ENCODE measurements around the gene S100A8. TPM values are rescaled to one million over a fixed set of nuclear protein-coding genes. Genes with fewer than 3 reads are reported as not detected.
"Not testable (repeated sequence)": the region's sequence is repeated elsewhere in the genome, so short reads cannot be mapped to it uniquely, and the experiment has no call there.

Gene S100A8
- total RNA-seq, 2 donors from 2014 or later: 1.8 TPM; not detected in 1

- H3K27ac ChIP-seq: no peak overlapping the region
- H3K9me3 ChIP-seq: no peaks in the 10 kb centered on the region
- no peaks in the 10 kb centered on the region for H3K4me1 ChIP-seq
- DNase-seq (no peak), ATAC-seq (no peak)
- WGBS, 2 donors: 23 to 26% methylated on average over 5 to 6 of the region's 6 CpGs
- intact Hi-C loops (cut with DNase I): no loop called here
- H3K36me3 ChIP-seq (replicated peaks in 1 of 2; ENCODE audit: insufficient read depth in 1 of 2, low read depth in 2 of 2): no peaks in the 10 kb centered on the region
- no peak overlapping the region for H3K4me3 ChIP-seq
- TF ChIP-seq POLR2A (IDR thresholded peaks at IDR 0.05): no peak
- TF ChIP-seq, protein P1, sequence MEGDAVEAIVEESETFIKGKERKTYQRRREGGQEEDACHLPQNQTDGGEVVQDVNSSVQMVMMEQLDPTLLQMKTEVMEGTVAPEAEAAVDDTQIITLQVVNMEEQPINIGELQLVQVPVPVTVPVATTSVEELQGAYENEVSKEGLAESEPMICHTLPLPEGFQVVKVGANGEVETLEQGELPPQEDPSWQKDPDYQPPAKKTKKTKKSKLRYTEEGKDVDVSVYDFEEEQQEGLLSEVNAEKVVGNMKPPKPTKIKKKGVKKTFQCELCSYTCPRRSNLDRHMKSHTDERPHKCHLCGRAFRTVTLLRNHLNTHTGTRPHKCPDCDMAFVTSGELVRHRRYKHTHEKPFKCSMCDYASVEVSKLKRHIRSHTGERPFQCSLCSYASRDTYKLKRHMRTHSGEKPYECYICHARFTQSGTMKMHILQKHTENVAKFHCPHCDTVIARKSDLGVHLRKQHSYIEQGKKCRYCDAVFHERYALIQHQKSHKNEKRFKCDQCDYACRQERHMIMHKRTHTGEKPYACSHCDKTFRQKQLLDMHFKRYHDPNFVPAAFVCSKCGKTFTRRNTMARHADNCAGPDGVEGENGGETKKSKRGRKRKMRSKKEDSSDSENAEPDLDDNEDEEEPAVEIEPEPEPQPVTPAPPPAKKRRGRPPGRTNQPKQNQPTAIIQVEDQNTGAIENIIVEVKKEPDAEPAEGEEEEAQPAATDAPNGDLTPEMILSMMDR (IDR thresholded peaks at IDR 0.05): no peak
- peaks cover 0 to 1% of the 10 kb centered on the region in 2 donors for H3K27me3 ChIP-seq
Observed at GRCh38 chr1:153428791-153429190, 37.9 kb upstream of the S100A8 start.

GRCh38 chr1:153428073-153428638 is 37.3 kb upstream of the S100A8 start:
- ATAC-seq: no peak
- TF ChIP-seq, protein P1 (IDR thresholded peaks at IDR 0.05): no peak
- TF ChIP-seq POLR2A (IDR thresholded peaks at IDR 0.05): no peak
- Histone ChIP-seq H3K27me3 (peaks cover 0 to 3% of the 10 kb centered on the region in 2 donors), H3K4me3 (no peak overlapping the region), H3K36me3 (replicated peaks in 1 of 2; ENCODE audit: insufficient read depth in 1 of 2, low read depth in 2 of 2) (no peaks in the 10 kb centered on the region), H3K4me1 (no peaks in the 10 kb centered on the region), H3K9me3 (no peaks in the 10 kb centered on the region), H3K27ac (no peak overlapping the region)
- WGBS, 2 donors: 52 to 56% methylated on average over 12 of the region's 12 CpGs
- DNase-seq: no peak
- intact Hi-C loops (cut with DNase I): no loop called here

DNA sequence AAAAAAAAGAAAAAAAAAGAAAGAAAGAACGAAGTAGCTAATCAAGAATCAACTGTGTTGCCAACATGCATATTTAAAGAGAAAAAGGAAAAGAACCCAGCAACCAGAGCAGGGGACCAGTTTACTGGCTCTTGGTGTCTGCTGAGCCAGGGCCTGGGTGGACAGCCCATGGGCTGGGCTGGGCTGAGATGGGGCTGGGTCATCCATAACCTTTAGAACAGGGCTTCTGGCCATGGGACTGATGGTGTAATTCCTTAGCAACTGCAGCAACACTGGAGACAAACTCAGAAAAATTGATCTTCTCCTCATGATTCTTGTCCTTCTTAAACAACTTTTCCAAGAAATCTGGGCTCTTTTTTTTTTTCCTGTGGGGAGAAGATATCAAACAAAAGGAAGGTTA is 35.9 kb upstream of the S100A8 start:
- no peak for ATAC-seq
- Histone ChIP-seq H3K36me3 (replicated peaks in 1 of 2; ENCODE audit: insufficient read depth in 1 of 2, low read depth in 2 of 2) (no peaks in the 10 kb centered on the region), H3K27ac (no peak overlapping the region), H3K27me3 (peaks cover 0 to 3% of the 10 kb centered on the region in 2 donors), H3K9me3 (no peaks in the 10 kb centered on the region), H3K4me1 (no peaks in the 10 kb centered on the region), H3K4me3 (no peak overlapping the region)
- intact Hi-C loops (cut with DNase I): no loop called here
- 5 to 16% methylated on average over 1 of the region's 1 CpG for WGBS, 2 donors
- TF ChIP-seq, protein P1 (IDR thresholded peaks at IDR 0.05): no peak
- TF ChIP-seq POLR2A (IDR thresholded peaks at IDR 0.05): no peak
- no peak for DNase-seq

DNA sequence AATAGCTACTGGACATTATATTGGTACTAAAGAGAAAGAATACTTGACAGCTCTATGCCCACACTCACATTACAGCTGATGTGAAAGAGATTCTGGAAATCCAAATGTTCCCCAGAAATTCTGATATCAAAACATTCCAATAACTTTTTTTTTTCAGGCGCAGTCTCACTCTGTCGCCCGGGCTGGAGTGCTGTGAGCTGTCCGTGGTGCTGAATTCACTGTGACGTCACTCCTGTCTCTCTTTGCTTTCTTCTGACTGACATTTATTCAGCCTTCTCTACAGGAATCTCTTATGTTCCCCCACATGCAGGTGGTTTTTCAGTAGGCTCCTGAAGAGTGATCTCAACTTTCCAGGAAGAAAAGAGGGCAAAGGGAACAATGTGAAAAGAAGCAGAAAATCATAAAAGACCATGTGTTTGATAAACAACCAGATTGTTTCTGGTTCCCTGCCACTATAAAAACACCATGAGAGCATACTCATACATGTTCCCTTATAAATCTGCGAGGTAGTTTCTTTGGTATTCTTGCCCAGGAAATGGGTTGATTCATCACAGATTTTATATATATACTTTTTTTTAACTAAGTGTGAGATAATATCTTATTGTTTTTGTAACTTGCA is 31.7 kb upstream of the S100A8 start:
- intact Hi-C loops (cut with DNase I): no loop called here
- TF ChIP-seq, protein P1 (IDR thresholded peaks at IDR 0.05): no peak
- TF ChIP-seq POLR2A (IDR thresholded peaks at IDR 0.05): no peak
- Histone ChIP-seq H3K36me3 (replicated peaks in 1 of 2; ENCODE audit: insufficient read depth in 1 of 2, low read depth in 2 of 2) (no peaks in the 10 kb centered on the region), H3K27ac (no peak overlapping the region), H3K27me3 (peaks cover 0 to 3% of the 10 kb centered on the region in 2 donors), H3K4me1 (no peaks in the 10 kb centered on the region), H3K4me3 (no peak overlapping the region), H3K9me3 (no peaks in the 10 kb centered on the region)
- 4 to 5% methylated on average over 6 of the region's 6 CpGs for WGBS, 2 donors
- ATAC-seq (peak; percentile 63), DNase-seq (peak; percentile 70 to 82 (median 78))

DNA sequence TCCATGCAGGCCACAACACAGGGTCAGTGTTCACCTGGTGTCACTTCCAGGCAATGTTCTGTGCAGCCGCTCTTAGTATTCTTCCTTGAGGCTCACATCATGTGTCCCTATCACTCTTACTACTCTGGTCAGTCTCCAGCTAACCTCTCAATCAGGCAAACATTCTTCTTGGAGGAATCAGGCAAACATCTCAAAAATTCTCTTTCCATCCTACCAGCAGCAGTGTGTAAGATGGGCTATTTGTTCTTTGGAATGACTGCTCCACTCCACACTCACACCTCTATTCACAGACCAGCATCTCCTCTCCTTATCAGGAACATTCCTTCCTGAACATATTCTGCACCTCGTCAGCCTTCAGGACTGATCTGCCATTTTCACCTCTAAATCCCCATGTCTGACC is 29.4 kb upstream of the S100A8 start:
- Histone ChIP-seq H3K9me3 (no peaks in the 10 kb centered on the region), H3K36me3 (replicated peaks in 1 of 2; ENCODE audit: insufficient read depth in 1 of 2, low read depth in 2 of 2) (no peaks in the 10 kb centered on the region), H3K4me1 (no peaks in the 10 kb centered on the region), H3K27ac (no peak overlapping the region), H3K4me3 (no peak overlapping the region), H3K27me3 (peaks cover 0 to 3% of the 10 kb centered on the region in 2 donors)
- intact Hi-C loops (cut with DNase I): no loop called here
- DNase-seq (no peak), ATAC-seq (no peak)
- TF ChIP-seq, protein P1 (IDR thresholded peaks at IDR 0.05): no peak
- no peak for TF ChIP-seq POLR2A (IDR thresholded peaks at IDR 0.05)
- 50 to 56% methylated on average over 2 of the region's 2 CpGs for WGBS, 2 donors

DNA sequence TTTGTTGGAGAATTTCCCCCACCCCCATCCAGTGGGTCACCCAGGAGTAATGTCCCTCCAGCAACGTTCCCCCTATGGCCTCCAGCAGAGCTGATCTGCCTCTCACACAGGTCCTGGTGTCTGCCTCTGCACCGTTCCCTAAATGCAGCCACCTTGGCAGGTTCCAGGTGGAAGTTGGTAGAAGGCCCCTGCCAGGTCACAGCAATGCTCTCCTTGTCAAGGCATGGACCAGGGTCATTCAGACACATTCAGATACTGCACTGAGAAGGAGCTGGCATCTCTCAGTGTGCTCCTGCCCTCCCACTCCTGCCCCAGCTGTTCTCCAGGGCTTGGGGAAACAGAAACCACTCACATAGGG is 28.5 kb upstream of the S100A8 start:
- H3K27me3 ChIP-seq; H3K36me3 ChIP-seq (replicated peaks in 1 of 2; ENCODE audit: insufficient read depth in 1 of 2, low read depth in 2 of 2); DNase-seq; H3K9me3 ChIP-seq; H3K4me3 ChIP-seq; H3K27ac ChIP-seq; H3K4me1 ChIP-seq; intact Hi-C loops (cut with DNase I); ATAC-seq: not testable (repeated sequence)
- WGBS, 2 donors: 20 to 39% methylated on average over 2 of the region's 2 CpGs

- DNase-seq; H3K9me3 ChIP-seq; H3K27me3 ChIP-seq; H3K27ac ChIP-seq; H3K4me1 ChIP-seq; H3K36me3 ChIP-seq (replicated peaks in 1 of 2; ENCODE audit: insufficient read depth in 1 of 2, low read depth in 2 of 2); H3K4me3 ChIP-seq; ATAC-seq; intact Hi-C loops (cut with DNase I): not testable (repeated sequence)
- 49 to 55% methylated on average over 7 of the region's 7 CpGs for WGBS, 2 donors
Observed at GRCh38 chr1:153418758-153419435, 28.0 kb upstream of the S100A8 start.

Data from body of pancreas (tissue), 4 donors.